GM18870 (cell line): ENCODE measurements around the gene CHEK1.
"Not testable (repeated sequence)": the region's sequence is repeated elsewhere in the genome, so short reads cannot be mapped to it uniquely, and the experiment has no call there.

Experiments used
- ATAC-seq: cut with Tn5 transposase; IDR thresholded peaks from one replicate; pipeline ENCODE4 v1.9.1; 2021; ENCODE audit warnings: moderate library complexity; ENCODE audit not compliant: unreplicated experiment

CHEK1 gene

DNA sequence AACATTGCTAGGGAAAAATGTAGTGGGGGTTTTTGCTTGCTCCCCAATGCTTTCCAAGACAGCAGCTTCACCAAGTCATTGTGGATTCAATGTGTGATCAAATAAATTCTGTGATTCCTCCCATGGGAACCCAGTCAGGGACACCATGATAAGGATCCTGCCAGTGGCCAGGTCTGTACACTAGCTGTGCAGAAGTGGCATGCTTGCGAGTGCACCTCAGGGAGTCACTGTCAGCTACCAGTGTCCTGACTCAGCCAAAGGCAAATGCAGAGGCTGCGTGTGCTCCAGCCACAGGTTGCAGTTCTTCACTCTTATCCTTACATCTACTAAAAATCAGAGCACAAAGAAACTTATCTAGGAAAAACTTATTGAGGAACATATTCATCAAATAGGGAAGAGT is 65.0 kb downstream of the CHEK1 start:
- ATAC-seq: no peak

DNA sequence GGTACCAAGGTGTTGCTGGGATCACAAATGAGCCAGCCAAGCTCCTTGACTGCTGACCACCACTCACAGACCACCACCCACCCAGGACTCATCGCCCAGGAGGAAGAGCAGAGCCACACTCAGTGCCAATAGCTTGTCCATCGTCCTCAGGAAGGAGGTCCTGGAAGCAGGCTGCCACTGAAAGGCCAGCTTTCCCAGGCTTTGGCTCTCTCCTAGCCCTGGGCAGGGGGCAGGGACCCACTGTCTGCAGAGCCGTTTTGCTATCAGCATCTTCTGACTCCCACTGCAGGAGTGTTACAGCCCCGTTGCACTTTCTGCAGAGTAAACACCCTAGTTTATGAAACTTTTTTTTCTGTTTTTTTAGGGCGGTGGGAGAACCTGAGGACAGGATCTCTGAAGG is 67.9 kb downstream of the CHEK1 start:
- ATAC-seq: no peak

DNA sequence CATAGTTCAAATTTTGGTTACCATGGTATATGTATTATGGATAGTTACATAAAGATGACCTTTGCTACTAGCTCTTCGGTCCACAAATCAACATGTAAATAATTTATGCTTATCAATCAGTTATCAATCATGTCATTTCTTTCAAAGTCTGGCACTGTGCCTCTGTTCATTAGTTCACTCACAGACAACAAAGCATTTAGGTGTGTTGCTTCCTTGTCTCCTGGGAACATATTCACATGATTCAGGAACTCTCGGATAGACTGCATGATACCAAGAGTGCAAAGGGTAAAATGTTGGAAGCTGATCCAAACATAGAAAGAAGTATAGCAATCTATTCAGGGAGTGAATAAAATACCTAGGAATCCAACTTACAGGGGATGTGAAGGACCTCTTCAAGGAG is 70.0 kb downstream of the CHEK1 start:
- ATAC-seq: no peak

DNA sequence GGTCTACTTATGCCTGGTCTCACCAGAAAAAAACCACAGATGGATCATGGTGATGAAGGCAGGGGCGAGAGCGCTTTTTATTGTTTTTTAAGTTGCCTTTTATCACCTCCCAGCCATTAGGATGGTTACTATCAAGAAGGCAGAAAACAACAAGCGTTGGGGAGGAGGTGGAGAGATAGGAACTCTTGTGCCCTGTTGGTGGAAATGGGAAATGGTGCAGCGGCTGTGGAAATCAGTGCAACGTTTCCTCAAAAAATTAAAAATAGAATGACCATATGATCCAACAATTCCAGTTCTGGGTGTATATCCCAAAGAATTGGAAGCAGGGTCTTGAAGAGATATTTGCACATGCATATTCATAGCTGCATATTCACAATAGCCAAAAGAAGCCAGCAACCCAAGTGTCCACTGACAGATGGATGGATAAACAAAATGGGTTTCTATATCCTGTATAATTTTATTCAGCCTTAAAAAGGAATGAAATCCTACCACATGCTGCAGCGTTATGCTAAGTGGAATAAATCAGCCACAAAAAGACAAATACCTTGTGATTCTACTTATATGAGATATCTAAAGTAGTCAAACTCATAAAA is 76.2 kb downstream of the CHEK1 start:
- no peak for ATAC-seq

DNA sequence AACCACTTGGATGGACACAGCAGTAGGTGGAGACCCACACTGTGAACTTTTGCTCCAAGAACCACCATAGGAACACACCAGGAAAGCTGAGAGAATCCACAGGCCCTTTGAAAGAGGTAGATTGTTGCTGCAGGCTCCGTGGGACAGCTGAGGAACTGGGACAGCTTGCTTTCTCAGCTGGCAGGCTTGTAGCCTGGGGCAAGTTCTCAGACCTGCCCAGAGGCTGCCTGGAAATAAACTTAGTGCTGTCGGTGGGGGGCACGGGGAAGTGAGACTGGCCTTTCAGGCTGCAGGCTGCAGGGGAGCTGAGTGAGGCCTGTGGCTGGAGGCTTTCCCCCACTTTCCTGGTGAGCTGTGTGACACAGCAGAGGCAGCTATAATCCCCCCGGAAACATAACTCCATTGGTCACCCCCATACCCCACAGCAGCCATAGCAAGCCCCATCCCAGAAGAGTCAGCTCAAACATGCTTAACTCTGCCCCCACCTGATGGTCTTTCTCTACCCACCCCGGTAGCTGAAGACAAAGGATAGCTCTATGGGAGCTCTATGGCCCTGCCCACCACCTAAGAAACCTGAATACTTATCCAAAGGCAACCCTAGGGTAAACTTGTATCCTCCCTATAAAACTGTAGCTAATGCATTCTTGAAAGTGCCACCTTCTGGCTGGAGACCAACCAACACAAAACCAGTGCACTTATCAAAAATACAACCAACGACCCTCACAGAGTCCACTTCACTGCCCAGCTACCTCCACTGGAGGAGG is 77.1 kb downstream of the CHEK1 start:
- no peak for ATAC-seq

DNA sequence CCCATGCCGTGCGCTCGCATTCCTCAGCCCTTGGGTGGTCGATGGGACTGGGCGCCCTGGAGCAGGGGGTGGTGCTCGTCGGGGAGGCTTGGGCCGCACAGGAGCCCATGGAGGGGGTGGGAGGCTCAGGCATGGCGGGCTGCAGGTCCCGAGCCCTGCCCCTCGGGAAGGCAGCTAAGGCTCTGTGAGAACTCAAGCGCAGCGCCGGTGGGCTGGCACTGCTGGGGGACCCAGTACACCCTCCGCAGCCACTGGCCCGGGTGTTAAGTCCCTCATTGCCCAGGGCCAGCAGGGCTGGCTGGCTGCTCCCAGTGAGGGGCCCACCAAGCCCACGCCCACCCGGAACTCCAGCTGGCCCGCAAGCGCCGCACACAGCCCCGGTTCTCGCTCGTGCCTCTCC is 79.7 kb downstream of the CHEK1 start:
- not testable (repeated sequence) for ATAC-seq

DNA sequence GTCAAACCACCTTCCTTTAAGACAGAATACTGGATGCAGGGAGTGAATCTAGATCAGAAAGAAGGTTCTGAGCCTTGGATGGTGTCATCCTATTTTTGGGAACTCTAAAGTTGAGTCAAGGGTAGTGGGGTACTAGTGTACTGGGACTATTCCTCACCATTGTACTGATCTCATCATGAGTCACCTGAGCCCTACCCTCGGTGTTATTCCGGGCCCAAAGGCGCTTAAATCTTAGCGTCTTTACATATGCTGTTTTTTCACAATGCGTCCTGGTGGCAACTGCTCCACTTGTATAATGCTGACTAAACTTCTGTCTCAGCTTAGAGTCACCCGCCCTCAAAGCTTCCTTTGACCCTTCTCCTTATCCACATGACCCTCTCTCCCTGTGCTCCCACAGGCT is 95.8 kb downstream of the CHEK1 start:
- no peak for ATAC-seq

DNA sequence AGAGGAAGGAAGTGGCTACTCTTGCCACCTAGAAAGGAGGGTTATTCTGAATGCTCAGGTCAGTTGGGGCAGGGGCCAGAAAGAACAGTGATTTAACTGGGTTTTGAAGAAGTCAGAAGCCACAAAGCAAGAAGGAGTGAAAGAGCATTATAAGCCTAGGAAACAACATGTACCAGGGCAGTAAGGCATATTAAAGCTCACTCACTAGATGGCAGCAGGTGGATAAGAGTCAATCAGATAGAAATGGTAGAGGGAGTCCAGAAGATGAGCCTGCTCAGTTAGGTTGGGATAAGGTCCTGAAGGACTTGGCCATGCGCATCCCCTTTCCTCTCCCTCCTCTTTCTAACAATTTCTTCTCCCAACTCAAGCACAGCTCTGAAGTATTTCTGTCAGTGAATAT is 99.2 kb downstream of the CHEK1 start:
- no peak for ATAC-seq
